ENCODE results near the gene CACNA1S.

Gene CACNA1S

DNA sequence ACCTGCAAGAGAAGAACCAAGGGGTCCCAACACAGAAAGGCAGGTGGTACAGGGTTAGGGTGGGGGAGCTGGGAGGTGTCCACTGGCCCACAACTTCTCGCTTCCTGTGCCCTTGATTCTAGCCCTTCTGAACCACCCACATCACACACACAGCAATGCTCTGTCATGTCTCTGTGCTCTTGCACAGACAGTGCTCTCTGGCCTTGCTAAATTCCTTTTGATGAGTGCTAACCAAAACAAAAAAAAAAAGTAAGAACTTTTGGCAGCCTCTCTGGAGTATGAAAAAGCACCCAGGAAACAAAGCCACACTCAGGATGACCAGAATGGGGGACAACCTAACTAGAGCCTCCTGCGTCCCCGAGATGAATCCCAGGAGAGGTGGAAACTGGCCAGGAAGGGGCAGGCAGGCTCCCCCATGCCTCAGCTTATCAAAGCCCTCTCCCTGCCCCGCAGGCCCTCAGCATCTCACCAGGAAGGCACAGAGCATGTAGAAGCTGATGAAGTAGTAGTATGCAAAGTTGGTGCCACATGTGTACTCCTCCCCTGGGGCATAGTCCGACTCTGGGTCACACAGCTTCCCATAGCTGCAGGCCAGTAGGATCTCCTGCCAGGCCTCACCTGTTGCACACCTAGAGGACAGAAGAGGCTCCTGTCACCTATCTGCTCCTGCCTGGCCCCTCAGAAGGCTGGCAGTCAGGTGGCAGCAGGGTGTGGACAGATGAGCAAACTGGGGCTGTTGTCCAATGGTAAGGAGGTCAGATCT, 61.5 kb downstream of the CACNA1S start:
- TF ChIP-seq, protein P1, sequence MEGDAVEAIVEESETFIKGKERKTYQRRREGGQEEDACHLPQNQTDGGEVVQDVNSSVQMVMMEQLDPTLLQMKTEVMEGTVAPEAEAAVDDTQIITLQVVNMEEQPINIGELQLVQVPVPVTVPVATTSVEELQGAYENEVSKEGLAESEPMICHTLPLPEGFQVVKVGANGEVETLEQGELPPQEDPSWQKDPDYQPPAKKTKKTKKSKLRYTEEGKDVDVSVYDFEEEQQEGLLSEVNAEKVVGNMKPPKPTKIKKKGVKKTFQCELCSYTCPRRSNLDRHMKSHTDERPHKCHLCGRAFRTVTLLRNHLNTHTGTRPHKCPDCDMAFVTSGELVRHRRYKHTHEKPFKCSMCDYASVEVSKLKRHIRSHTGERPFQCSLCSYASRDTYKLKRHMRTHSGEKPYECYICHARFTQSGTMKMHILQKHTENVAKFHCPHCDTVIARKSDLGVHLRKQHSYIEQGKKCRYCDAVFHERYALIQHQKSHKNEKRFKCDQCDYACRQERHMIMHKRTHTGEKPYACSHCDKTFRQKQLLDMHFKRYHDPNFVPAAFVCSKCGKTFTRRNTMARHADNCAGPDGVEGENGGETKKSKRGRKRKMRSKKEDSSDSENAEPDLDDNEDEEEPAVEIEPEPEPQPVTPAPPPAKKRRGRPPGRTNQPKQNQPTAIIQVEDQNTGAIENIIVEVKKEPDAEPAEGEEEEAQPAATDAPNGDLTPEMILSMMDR (IDR thresholded peaks at IDR 0.05; ENCODE audit: low read depth, low read length), result no peak
- no peak for DNase-seq
- H3K27ac ChIP-seq, result no peak overlapping the region
- no peak overlapping the region for H3K4me3 ChIP-seq (ENCODE audit: low read depth, low read length)
- H3K36me3 ChIP-seq, result no peaks in the 10 kb centered on the region
- no peaks in the 10 kb centered on the region for H3K27me3 ChIP-seq (ENCODE audit: insufficient read depth, low read depth, severe bottlenecking)
- no peaks in the 10 kb centered on the region for H3K9me3 ChIP-seq (ENCODE audit: severe bottlenecking)

DNA sequence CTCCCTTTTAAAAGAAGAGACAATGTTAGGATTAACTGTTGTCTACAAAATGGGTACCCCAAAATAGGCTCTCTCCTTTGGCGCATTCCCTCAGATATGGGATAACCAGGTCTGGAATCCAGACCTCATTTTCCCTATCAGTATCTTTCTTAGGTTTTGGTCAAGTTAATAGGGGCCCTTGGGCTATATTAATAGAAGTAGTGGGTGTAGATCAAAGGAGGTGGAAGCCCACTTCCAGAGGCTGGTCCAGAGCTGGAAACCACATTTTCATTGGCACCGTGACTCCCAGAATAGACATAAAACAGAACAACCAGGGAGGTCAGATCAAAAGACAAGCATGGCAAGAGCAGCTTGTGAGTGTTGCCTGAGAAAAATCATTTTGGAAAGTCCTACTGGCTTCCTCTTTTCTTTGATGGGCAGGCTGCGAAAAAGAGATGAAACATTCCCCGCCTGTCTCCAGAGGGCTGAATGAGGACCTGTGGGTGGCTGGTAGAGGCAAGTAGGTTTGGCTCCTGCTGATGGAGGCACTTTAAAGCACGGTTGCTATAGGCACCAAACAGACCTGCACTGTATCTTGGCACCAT, 62.9 kb downstream of the CACNA1S start:
- Histone ChIP-seq H3K27ac (no peak overlapping the region), H3K4me3 (ENCODE audit: low read depth, low read length) (no peak overlapping the region), H3K9me3 (ENCODE audit: severe bottlenecking) (no peaks in the 10 kb centered on the region), H3K36me3 (no peaks in the 10 kb centered on the region), H3K27me3 (ENCODE audit: insufficient read depth, low read depth, severe bottlenecking) (no peaks in the 10 kb centered on the region)
- no peak for DNase-seq
- TF ChIP-seq, protein P1 (IDR thresholded peaks at IDR 0.05; ENCODE audit: low read depth, low read length), result no peak

DNA sequence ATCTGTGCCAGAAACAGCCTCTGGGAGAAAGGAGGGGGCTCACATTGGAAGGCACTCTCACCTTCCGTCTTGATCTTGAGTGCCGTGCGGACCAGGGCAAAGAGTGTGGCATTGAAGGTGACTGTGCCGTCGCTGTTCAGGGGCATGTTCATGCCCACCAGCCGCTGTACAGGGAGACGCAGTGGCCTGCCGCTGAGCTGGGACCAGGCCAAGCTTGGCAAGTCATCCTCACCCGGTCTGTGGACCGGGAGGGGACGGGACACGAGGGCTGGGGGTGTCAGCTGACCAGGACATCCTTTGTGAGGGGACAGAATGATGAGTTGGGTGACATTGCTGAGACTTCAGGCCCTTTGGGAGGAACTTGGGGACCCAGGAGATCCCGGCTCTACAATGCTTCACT, 63.7 kb downstream of the CACNA1S start:
- H3K27me3 ChIP-seq (ENCODE audit: insufficient read depth, low read depth, severe bottlenecking), result no peaks in the 10 kb centered on the region
- DNase-seq, result no peak

DNA sequence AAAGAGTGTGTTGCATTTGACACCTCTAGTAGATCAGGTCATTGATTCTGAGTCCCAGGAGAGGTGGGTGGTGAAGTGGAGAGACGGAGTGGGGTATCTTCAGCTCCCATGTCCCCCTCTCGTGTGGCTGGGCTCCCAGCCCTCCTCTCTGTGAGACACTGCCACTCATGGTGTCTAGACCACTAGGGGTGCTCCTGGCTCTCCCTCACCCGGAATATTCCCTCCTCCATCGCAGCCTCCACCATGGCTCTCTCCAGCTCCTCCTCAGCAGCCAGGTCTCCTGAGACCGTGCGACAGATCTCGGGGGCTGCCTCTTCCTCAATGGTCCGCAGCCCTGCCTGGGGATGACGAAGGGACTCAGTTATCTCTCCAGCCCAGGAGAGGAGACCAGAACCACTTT, 68.1 kb downstream of the CACNA1S start:
- H3K27me3 ChIP-seq (ENCODE audit: insufficient read depth, low read depth, severe bottlenecking), result no peaks in the 10 kb centered on the region
- H3K9me3 ChIP-seq (ENCODE audit: severe bottlenecking), result no peaks in the 10 kb centered on the region
- no peak overlapping the region for H3K27ac ChIP-seq
- no peak overlapping the region for H3K4me3 ChIP-seq (ENCODE audit: low read depth, low read length)
- TF ChIP-seq, protein P1 (IDR thresholded peaks at IDR 0.05; ENCODE audit: low read depth, low read length), result peak; percentile 23; the same call in 1 of the 2 replicates
- H3K36me3 ChIP-seq, result no peaks in the 10 kb centered on the region
- DNase-seq, result no peak

More for the DNA sequence above, 63.7 kb downstream of the CACNA1S start:
- no peaks in the 10 kb centered on the region for H3K36me3 ChIP-seq
- H3K27ac ChIP-seq, result no peak overlapping the region
- no peak overlapping the region for H3K4me3 ChIP-seq (ENCODE audit: low read depth, low read length)
- TF ChIP-seq, protein P1 (IDR thresholded peaks at IDR 0.05; ENCODE audit: low read depth, low read length), result no peak
- H3K9me3 ChIP-seq (ENCODE audit: severe bottlenecking), result no peaks in the 10 kb centered on the region

DNA sequence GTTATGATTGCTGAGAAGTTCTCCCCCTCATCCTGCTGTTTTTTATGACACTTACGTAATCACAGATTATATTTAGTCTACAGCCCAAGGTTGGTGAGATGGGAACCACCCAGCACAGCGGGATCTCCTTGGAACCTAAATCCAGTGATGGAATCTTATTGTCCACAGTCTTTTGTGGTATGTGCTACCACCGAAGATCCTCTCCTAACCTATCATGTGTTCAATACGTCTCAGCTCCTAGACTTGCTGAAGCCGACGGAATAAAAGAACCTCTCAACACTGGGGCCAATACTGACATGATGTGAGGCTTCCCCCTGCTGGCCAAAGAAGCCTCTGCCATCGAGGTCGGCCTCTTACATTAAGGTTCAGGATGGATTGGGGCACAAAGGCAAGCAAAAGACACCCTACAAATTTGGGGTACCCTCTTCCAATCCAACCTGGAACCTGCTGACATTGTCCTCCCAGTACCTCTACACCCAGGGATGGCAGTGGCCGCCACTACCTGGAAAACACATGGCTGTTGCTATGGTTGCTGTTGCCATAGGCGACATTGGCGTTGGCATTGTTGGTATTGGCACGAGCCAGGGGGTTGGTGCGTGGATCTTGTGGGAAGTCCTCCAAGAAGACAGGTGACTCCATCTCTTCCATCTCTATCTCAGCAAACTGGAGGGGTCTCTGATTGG, 69.3 kb downstream of the CACNA1S start:
- peak overlapping the region; percentile 15 for H3K27ac ChIP-seq
- H3K27me3 ChIP-seq (ENCODE audit: insufficient read depth, low read depth, severe bottlenecking), result no peaks in the 10 kb centered on the region
- DNase-seq, result peak; percentile 92
- H3K4me3 ChIP-seq (ENCODE audit: low read depth, low read length), result no peak overlapping the region
- TF ChIP-seq, protein P1 (IDR thresholded peaks at IDR 0.05; ENCODE audit: low read depth, low read length), result peak; percentile 99
- no peaks in the 10 kb centered on the region for H3K9me3 ChIP-seq (ENCODE audit: severe bottlenecking)
- H3K36me3 ChIP-seq, result no peaks in the 10 kb centered on the region
